ENCODE data around the gene CELF4.

The CELF4 gene

GRCh38 chr18:37524139-37524497 is 41.5 kb downstream of the CELF4 start:
- DNase-seq (ENCODE audit: low spot score), result no peak

GRCh38 chr18:37521510-37522465 is 43.8 kb downstream of the CELF4 start:
- DNase-seq (ENCODE audit: low spot score), result no peak

- DNase-seq (ENCODE audit: low spot score), result no peak
These were observed 45.1 kb downstream of the CELF4 start for GRCh38 chr18:37520508-37520907.

- DNase-seq (ENCODE audit: low spot score), result no peak
These were observed 46.0 kb downstream of the CELF4 start for GRCh38 chr18:37519510-37520135.

GRCh38 chr18:37516361-37516853 is 49.2 kb downstream of the CELF4 start:
- no peak for DNase-seq (ENCODE audit: low spot score)

GRCh38 chr18:37514953-37515352 is 50.6 kb downstream of the CELF4 start:
- no peak for DNase-seq (ENCODE audit: low spot score)

- no peak for DNase-seq (ENCODE audit: low spot score)
These were observed 53.2 kb downstream of the CELF4 start for GRCh38 chr18:37512400-37512799.

GRCh38 chr18:37511721-37512298 is 53.8 kb downstream of the CELF4 start:
- no peak for DNase-seq (ENCODE audit: low spot score)

GRCh38 chr18:37509600-37509999 is 56.0 kb downstream of the CELF4 start:
- no peak for DNase-seq (ENCODE audit: low spot score)

- no peak for DNase-seq (ENCODE audit: low spot score)
These were observed 57.4 kb downstream of the CELF4 start for GRCh38 chr18:37508207-37508606.

- no peak for DNase-seq (ENCODE audit: low spot score)
These were observed 58.4 kb downstream of the CELF4 start for GRCh38 chr18:37507239-37507638.

- DNase-seq (ENCODE audit: low spot score), result no peak
These were observed 59.6 kb downstream of the CELF4 start for GRCh38 chr18:37506001-37506400.

GRCh38 chr18:37505321-37505720 is 60.3 kb downstream of the CELF4 start:
- no peak for DNase-seq (ENCODE audit: low spot score)

- no peak for DNase-seq (ENCODE audit: low spot score)
These were observed 63.0 kb downstream of the CELF4 start for GRCh38 chr18:37502601-37503000.

GRCh38 chr18:37502036-37502435 is 63.6 kb downstream of the CELF4 start:
- DNase-seq (ENCODE audit: low spot score), result no peak

- DNase-seq (ENCODE audit: low spot score), result no peak
These were observed 64.5 kb downstream of the CELF4 start for GRCh38 chr18:37501136-37501535.

- no peak for DNase-seq (ENCODE audit: low spot score)
These were observed 65.7 kb downstream of the CELF4 start for GRCh38 chr18:37499913-37500312.

- DNase-seq (ENCODE audit: low spot score), result no peak
These were observed 66.6 kb downstream of the CELF4 start for GRCh38 chr18:37499044-37499443.

- DNase-seq (ENCODE audit: low spot score), result no peak
These were observed 67.6 kb downstream of the CELF4 start for GRCh38 chr18:37497853-37498518.

- DNase-seq (ENCODE audit: low spot score), result no peak
These were observed 69.0 kb downstream of the CELF4 start for GRCh38 chr18:37496568-37496967.

- DNase-seq (ENCODE audit: low spot score), result no peak
These were observed 70.2 kb downstream of the CELF4 start for GRCh38 chr18:37495354-37495753.

GRCh38 chr18:37494406-37494805 is 71.2 kb downstream of the CELF4 start:
- DNase-seq (ENCODE audit: low spot score), result no peak
